Fibroblast of skin of right quadriceps (primary cell): ENCODE results near the gene DUS3L.
"Not testable (repeated sequence)": the region's sequence is repeated elsewhere in the genome, so short reads cannot be mapped to it uniquely, and the experiment has no call there.

Experiments used
- DNase-seq: peaks from one replicate; pipeline ENCODE4 v3.0.0-alpha.2; 2013

DUS3L gene

DNA sequence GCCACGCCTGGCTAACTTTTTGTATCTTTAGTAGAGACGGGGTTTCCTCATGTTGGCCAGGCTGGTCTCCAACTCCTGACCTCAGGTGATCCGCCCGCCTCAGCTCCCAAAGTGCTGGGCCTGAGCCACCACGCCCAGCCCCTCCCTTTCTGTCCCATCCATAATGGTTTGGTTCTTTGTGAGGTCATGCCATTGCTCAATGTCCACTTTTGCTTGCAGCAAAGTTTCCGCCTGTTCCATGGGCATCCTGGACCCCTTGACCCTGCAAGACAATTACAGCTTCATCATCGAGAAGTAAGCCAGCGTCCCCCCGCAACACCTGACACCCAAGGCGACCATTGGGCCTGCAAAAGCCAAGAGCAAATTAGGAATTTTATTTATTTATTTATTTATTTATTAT is 23.0 kb downstream of the DUS3L start:
- no peak for DNase-seq

DNA sequence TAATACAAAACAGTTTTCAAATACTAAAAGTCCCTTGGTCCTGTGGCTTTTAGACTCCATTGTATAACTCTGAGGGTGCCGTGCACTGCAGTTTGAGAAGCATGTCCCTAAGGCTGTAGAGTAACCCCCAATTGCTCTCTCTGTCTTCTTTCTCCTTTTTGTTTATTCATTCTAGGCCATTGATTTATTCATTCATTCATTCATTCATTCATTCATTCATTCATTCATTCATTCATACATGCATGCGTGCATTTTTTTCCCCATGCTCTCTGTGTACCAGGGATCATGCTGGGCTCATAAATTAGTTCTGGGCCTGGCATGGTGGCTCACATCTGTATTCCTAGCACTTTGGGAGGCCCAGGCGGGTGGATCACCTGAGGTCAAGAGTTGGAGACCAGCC is 25.7 kb downstream of the DUS3L start:
- no peak for DNase-seq

- no peak for DNase-seq
Observed at GRCh38 chr19:5762608-5763217, 28.2 kb downstream of the DUS3L start.

DNA sequence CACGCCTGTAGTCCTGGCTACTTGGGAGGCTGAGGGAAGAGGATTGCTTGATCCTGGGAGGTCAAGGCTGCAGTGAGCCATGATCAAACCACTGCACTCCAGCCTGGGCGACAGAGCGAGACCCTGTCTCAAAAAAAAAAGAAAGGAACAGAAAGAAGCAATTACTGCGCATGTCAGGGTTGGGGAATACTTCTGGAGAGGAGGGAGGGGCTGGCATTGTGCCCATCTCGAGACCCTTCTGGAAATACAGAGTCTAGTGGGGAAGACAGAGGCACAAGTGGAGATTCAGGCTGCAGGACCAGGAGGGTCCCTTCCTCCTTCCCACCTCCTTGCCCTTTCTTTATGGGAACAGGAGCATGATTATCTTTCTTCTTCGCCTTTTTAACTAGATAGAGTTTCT is 37.2 kb downstream of the DUS3L start:
- DNase-seq, result no peak

GRCh38 chr19:5751709-5752108 is 39.3 kb downstream of the DUS3L start:
- DNase-seq, result no peak

DNA sequence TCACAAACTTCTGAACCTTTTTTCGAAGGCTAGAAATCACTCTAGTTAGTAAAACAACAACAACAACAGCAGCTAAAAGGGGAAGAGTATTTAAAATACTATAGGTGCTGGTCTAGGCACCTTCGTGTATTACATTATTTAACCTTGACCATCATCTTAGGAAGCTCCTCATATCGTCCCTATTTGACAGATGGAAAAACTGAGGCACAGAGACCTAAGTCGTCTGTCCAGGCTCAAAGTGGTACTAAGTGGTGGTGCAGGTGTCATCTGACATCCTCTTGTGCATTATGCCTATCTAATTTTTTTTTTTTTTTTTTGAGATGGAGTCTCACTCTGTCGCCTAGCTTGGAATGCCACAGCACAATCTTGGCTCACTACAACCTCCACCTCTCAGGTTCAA is 41.5 kb downstream of the DUS3L start:
- no peak for DNase-seq

DNA sequence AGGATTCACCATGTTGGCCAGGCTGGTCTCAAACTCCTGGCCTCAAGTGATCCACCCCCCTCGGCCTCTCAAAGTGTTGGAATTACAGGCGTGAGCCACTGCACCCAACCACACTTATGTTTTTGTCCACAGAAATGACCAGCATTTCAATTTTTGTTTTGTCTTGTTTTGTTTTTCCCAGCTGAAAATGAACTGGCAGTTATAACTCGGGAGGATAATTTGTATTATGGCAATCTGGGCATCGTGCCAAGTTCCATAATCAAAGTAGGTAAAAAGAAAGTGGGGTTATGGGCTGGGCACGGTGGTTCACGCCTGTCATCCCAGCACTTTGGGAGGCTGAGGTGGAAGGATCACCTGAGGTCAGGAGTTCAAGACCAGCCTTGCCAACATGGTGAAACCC is 42.0 kb downstream of the DUS3L start:
- not testable (repeated sequence) for DNase-seq

GRCh38 chr19:5744999-5745398 is 46.0 kb downstream of the DUS3L start:
- DNase-seq, result not testable (repeated sequence)

GRCh38 chr19:5743630-5744029 is 47.3 kb downstream of the DUS3L start:
- no peak for DNase-seq

- no peak for DNase-seq
Observed at GRCh38 chr19:5742051-5742450, 48.9 kb downstream of the DUS3L start.

- DNase-seq, result no peak
Observed at GRCh38 chr19:5738423-5738822, 52.5 kb downstream of the DUS3L start.
